HEK293 (cell line): ENCODE results near the gene MDH2.

Source experiments
- CTCF ChIA-PET: fragments of 350-600 bp; formaldehyde crosslinking; extraction: SDS; loops from one replicate; lab custom pipeline; 2021; ENCODE audit warnings: antibody characterized with exemption; lab: Yijun Ruan, JAX
- POLR2A ChIA-PET: fragments of 300-600 bp; formaldehyde crosslinking; extraction: SDS; loops from one replicate; lab custom pipeline; 2020; ENCODE audit warnings: antibody characterized with exemption, inconsistent platforms; lab: Yijun Ruan, JAX
- H3K27ac ChIP-seq: fragments of 200-500 bp; sonication (Bioruptor generic); 2 replicates; pipeline ENCODE4 v1.5.1; 2014; ENCODE audit warnings: low read depth, low read length, control low read depth, inconsistent platforms; ENCODE audit errors: extremely low read depth
- H3K36me3 ChIP-seq, 2 experiments: fragments of 200-500 bp in 1 of 2; sonication (Bioruptor generic) in 1 of 2; 1 replicate in 1 of 2; 2 replicates in 1 of 2; pipeline ENCODE4 v1.5.1; 2014 to 2017; ENCODE audit warnings: inconsistent platforms in 2 of 2, low read length in 2 of 2; ENCODE audit not compliant: control insufficient read depth in 2 of 2, insufficient read depth in 1 of 2
- H3K4me1 ChIP-seq: fragments of 200-500 bp; sonication (Bioruptor generic); 2 replicates; pipeline ENCODE4 v1.5.1; 2014; ENCODE audit warnings: mild to moderate bottlenecking, low read length, inconsistent platforms; ENCODE audit not compliant: control insufficient read depth, insufficient read depth
- H3K4me3 ChIP-seq: 2 replicates; pipeline ENCODE4 v1.5.1; 2011; ENCODE audit warnings: low read depth, mild to moderate bottlenecking, control low read depth, low read length, moderate library complexity
- H3K9me3 ChIP-seq: fragments of 200-500 bp; sonication (Bioruptor generic); 2 replicates; pipeline ENCODE4 v1.5.1; 2014; ENCODE audit warnings: low read depth, low read length, inconsistent platforms; ENCODE audit not compliant: control insufficient read depth, insufficient read depth
- CTCF ChIP-seq: fragments of 450-650 bp; formaldehyde crosslinking; IDR thresholded peaks from 2 replicates; pipeline ENCODE4 v1.5.1; 2016; ENCODE audit warnings: missing biosample characterization, missing genetic modification characterization
- GLI2 ChIP-seq: fragments of 450-650 bp; formaldehyde crosslinking; IDR thresholded peaks from 2 replicates; pipeline ENCODE4; 2017; ENCODE audit warnings: missing biosample characterization, missing genetic modification characterization, low read depth, borderline replicate concordance
- HOXD13 ChIP-seq: sonication (generic); formaldehyde crosslinking; IDR thresholded peaks from 2 replicates; pipeline ENCODE4 v1.8.0; 2022; ENCODE audit warnings: missing genetic modification reagents, borderline replicate concordance
- MEIS1 ChIP-seq: sonication (generic); formaldehyde crosslinking; IDR thresholded peaks from 2 replicates; pipeline ENCODE4 v1.8.1; 2022; ENCODE audit warnings: missing genetic modification reagents, mild to moderate bottlenecking, borderline replicate concordance
- OVOL3 ChIP-seq: fragments of 450-650 bp; formaldehyde crosslinking; IDR thresholded peaks from 2 replicates; pipeline ENCODE4 v1.5.1; 2016; ENCODE audit warnings: missing biosample characterization, missing genetic modification characterization
- SCRT2 ChIP-seq: fragments of 450-650 bp; formaldehyde crosslinking; IDR thresholded peaks from 2 replicates; pipeline ENCODE4 v1.5.1; 2016; ENCODE audit warnings: missing biosample characterization, missing genetic modification characterization
- SETDB1 ChIP-seq: IDR thresholded peaks from one replicate; pipeline ENCODE4 v1.6.1; 2017; ENCODE audit warnings: mild to moderate bottlenecking, low read length, moderate library complexity, mixed read lengths; ENCODE audit not compliant: insufficient read length
- TRIM28 ChIP-seq: IDR thresholded peaks from 2 replicates; pipeline ENCODE4 v1.6.1; 2011; ENCODE audit warnings: low read length, control low read depth, borderline replicate concordance
- ZIC2 ChIP-seq: fragments of 450-650 bp; formaldehyde crosslinking; IDR thresholded peaks from 2 replicates; pipeline ENCODE4 v1.5.1; 2016; ENCODE audit warnings: missing biosample characterization, missing genetic modification characterization
- ZNF121 ChIP-seq: fragments of 450-650 bp; formaldehyde crosslinking; IDR thresholded peaks from 2 replicates; pipeline ENCODE4 v1.5.1; 2016; ENCODE audit warnings: missing biosample characterization, missing genetic modification characterization
- ZNF155 ChIP-seq: fragments of 450-650 bp; formaldehyde crosslinking; IDR thresholded peaks from 2 replicates; pipeline ENCODE4 v1.5.1; 2016; ENCODE audit warnings: missing biosample characterization, missing genetic modification characterization
- ZNF266 ChIP-seq: fragments of 450-650 bp; formaldehyde crosslinking; IDR thresholded peaks from 2 replicates; pipeline ENCODE4 v1.5.1; 2016; ENCODE audit warnings: missing biosample characterization, missing genetic modification characterization, low read depth
- ZNF366 ChIP-seq: fragments of 450-650 bp; formaldehyde crosslinking; conservative IDR thresholded peaks from 2 replicates; pipeline ENCODE4 v1.5.1; 2016; ENCODE audit warnings: missing biosample characterization, missing genetic modification characterization
- ZNF426 ChIP-seq: fragments of 450-650 bp; formaldehyde crosslinking; IDR thresholded peaks from 2 replicates; pipeline ENCODE4 v1.5.1; 2017; ENCODE audit warnings: missing biosample characterization, missing genetic modification characterization, mild to moderate bottlenecking, inconsistent platforms, moderate library complexity
- ZNF530 ChIP-seq: fragments of 450-650 bp; formaldehyde crosslinking; IDR thresholded peaks from 2 replicates; pipeline ENCODE4 v1.5.1; 2016; ENCODE audit warnings: low read depth, missing biosample characterization, missing genetic modification characterization
- ZNF596 ChIP-seq: fragments of 450-650 bp; IDR thresholded peaks from 2 replicates; pipeline ENCODE4 v1.5.0; 2018; ENCODE audit warnings: missing biosample characterization, mild to moderate bottlenecking, missing genetic modification characterization, moderate library complexity
- ZNF658 ChIP-seq: fragments of 450-650 bp; formaldehyde crosslinking; IDR thresholded peaks from 2 replicates; pipeline ENCODE4; 2016; ENCODE audit warnings: missing biosample characterization, missing genetic modification characterization
- ZNF76 ChIP-seq: fragments of 450-650 bp; formaldehyde crosslinking; IDR thresholded peaks from 2 replicates; pipeline ENCODE4; 2016; ENCODE audit warnings: low read depth, missing biosample characterization, missing genetic modification characterization, borderline replicate concordance
- ZNF777 ChIP-seq: fragments of 450-650 bp; formaldehyde crosslinking; IDR thresholded peaks from 2 replicates; pipeline ENCODE4 v1.5.1; 2017; ENCODE audit warnings: missing biosample characterization, missing genetic modification characterization, borderline replicate concordance
- ZNF785 ChIP-seq: fragments of 450-650 bp; formaldehyde crosslinking; IDR thresholded peaks from 2 replicates; pipeline ENCODE4 v1.5.1; 2016; ENCODE audit warnings: missing biosample characterization, missing genetic modification characterization
- ZNF791 ChIP-seq: fragments of 450-650 bp; formaldehyde crosslinking; IDR thresholded peaks from 2 replicates; pipeline ENCODE4 v1.5.1; 2016; ENCODE audit warnings: missing biosample characterization, missing genetic modification characterization
- TF ChIP-seq, protein P1 (sequence below): fragments of 450-650 bp; formaldehyde crosslinking; IDR thresholded peaks from 2 replicates; pipeline ENCODE4 v1.5.1; 2017; ENCODE audit warnings: missing biosample characterization, missing genetic modification characterization
- TF ChIP-seq, protein P2 (sequence below): fragments of 450-650 bp; formaldehyde crosslinking; IDR thresholded peaks from 2 replicates; pipeline ENCODE4 v1.5.1; 2016; ENCODE audit warnings: missing biosample characterization, missing genetic modification characterization
- TF ChIP-seq, protein P3 (sequence below): fragments of 450-650 bp; formaldehyde crosslinking; IDR thresholded peaks from 2 replicates; pipeline ENCODE4 v1.5.1; 2016; ENCODE audit warnings: missing biosample characterization, missing genetic modification characterization

MDH2 gene

GRCh38 chr7:76054123-76055120 lies 6.5 kb downstream of the MDH2 start (continued):
- TF ChIP-seq ZIC2 (tag by site-specific recombination): peak; percentile 83
- TF ChIP-seq ZNF366: no peak
- TF ChIP-seq TRIM28: no peak
- no peak for TF ChIP-seq ZNF266 (tag by site-specific recombination)
- no peak for TF ChIP-seq ZNF785 (tag by site-specific recombination)
- TF ChIP-seq GLI2 (tag by site-specific recombination): no peak
- TF ChIP-seq, protein P1, sequence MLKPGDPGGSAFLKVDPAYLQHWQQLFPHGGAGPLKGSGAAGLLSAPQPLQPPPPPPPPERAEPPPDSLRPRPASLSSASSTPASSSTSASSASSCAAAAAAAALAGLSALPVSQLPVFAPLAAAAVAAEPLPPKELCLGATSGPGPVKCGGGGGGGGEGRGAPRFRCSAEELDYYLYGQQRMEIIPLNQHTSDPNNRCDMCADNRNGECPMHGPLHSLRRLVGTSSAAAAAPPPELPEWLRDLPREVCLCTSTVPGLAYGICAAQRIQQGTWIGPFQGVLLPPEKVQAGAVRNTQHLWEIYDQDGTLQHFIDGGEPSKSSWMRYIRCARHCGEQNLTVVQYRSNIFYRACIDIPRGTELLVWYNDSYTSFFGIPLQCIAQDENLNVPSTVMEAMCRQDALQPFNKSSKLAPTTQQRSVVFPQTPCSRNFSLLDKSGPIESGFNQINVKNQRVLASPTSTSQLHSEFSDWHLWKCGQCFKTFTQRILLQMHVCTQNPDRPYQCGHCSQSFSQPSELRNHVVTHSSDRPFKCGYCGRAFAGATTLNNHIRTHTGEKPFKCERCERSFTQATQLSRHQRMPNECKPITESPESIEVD (tag by site-specific recombination): no peak
- peak; percentile 86 for TF ChIP-seq SCRT2 (tag by site-specific recombination)
- TF ChIP-seq, protein P2, sequence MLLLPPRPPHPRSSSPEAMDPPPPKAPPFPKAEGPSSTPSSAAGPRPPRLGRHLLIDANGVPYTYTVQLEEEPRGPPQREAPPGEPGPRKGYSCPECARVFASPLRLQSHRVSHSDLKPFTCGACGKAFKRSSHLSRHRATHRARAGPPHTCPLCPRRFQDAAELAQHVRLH (tag by site-specific recombination): no peak
- TF ChIP-seq, protein P3, sequence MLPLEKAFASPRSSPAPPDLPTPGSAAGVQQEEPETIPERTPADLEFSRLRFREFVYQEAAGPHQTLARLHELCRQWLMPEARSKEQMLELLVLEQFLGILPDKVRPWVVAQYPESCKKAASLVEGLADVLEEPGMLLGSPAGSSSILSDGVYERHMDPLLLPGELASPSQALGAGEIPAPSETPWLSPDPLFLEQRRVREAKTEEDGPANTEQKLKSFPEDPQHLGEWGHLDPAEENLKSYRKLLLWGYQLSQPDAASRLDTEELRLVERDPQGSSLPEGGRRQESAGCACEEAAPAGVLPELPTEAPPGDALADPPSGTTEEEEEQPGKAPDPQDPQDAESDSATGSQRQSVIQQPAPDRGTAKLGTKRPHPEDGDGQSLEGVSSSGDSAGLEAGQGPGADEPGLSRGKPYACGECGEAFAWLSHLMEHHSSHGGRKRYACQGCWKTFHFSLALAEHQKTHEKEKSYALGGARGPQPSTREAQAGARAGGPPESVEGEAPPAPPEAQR (tag by site-specific recombination): no peak

GRCh38 chr7:76056241-76056640 lies 8.3 kb downstream of the MDH2 start:
- ChIA-PET CTCF (interaction anchor here (0.5 to 0.7 kb wide), 2 partner anchors 64 to 99 kb away, joined by 3 read pairs; no protein-coding TSS in a partner anchor), POLR2A (interaction anchor here (0.9 kb wide), 1 partner anchor 8 kb away, joined by 3 read pairs; the partner anchor contains the start of genes MDH2 and STYXL1)
- no peaks in the 10 kb centered on the region for H3K4me1 ChIP-seq
- H3K36me3 ChIP-seq: peaks cover 32 to 92% of the 10 kb centered on the region in 2 experiments; a peak in 2 of 3 replicates
- H3K27ac ChIP-seq: no peak overlapping the region
- no peaks in the 10 kb centered on the region for H3K9me3 ChIP-seq
- TF ChIP-seq OVOL3 (tag by site-specific recombination): no peak
- TF ChIP-seq MEIS1 (CRISPR knock-in tag): no peak
- no peak overlapping the region for H3K4me3 ChIP-seq

GRCh38 chr7:76057103-76057812 lies 9.4 kb downstream of the MDH2 start:
- H3K9me3 ChIP-seq: no peaks in the 10 kb centered on the region

More at GRCh38 chr7:76057103-76057812, 9.4 kb downstream of the MDH2 start:
- Histone ChIP-seq H3K4me3 (no peak overlapping the region), H3K4me1 (no peaks in the 10 kb centered on the region), H3K36me3 (peaks cover 30 to 95% of the 10 kb centered on the region in 2 experiments; a peak in 2 of 3 replicates)
- TF ChIP-seq ZNF658 (tag by site-specific recombination) (no peak), SETDB1 (no peak), ZNF791 (tag by site-specific recombination) (no peak), ZNF777 (tag by site-specific recombination) (no peak), HOXD13 (CRISPR knock-in tag) (no peak), ZNF155 (tag by site-specific recombination) (no peak), ZNF530 (tag by site-specific recombination) (no peak), ZNF596 (tag by site-specific recombination) (no peak), ZNF121 (no peak), ZNF426 (no peak), CTCF (no peak), ZNF76 (no peak)
- TF ChIP-seq, all 188 proteins: peak for 0
- CTCF ChIA-PET: interaction anchor here (0.5 kb wide), 1 partner anchor 98 kb away, joined by 3 read pairs; no protein-coding TSS in a partner anchor
- H3K27ac ChIP-seq: no peak overlapping the region
- POLR2A ChIA-PET: no interaction called here
